Suprapubic skin (tissue), 4 donors: ENCODE measurements around the gene ETV6.

ENCODE experiments used
- EP300 ChIP-seq: sonication (generic); formaldehyde crosslinking; IDR thresholded peaks from one replicate; pipeline ENCODE4 v1.6.1; 2017; ENCODE audit warnings: antibody characterized with exemption
- POLR2A ChIP-seq, 2 donors: fragments of 450-650 bp; IDR thresholded peaks; one replicate each; pipeline ENCODE4 v1.6.1; 2017; ENCODE audit warnings: antibody characterized with exemption in 2 of 2, mild to moderate bottlenecking in 2 of 2, moderate library complexity in 2 of 2
- POLR2AphosphoS5 ChIP-seq, 3 donors: sonication (generic); formaldehyde crosslinking; IDR thresholded peaks; one replicate each; pipeline ENCODE4 v1.6.1; 2017; ENCODE audit warnings: antibody characterized with exemption in 3 of 3
- TF ChIP-seq, protein P1 (sequence below), 2 donors: fragments of 200-600 bp in 1 of 2; fragments of 450-650 bp in 1 of 2; sonication (generic) in 1 of 2; IDR thresholded peaks; one replicate each; pipeline ENCODE4 v1.5.1; 2016 to 2019; ENCODE audit warnings: antibody characterized with exemption in 2 of 2, mild to moderate bottlenecking in 1 of 2, moderate library complexity in 1 of 2

- TF ChIP-seq EP300 (no peak), POLR2AphosphoS5 (IDR thresholded peaks at IDR 0.05) (no peak), POLR2A (IDR thresholded peaks at IDR 0.05) (no peak)
- TF ChIP-seq, protein P1, sequence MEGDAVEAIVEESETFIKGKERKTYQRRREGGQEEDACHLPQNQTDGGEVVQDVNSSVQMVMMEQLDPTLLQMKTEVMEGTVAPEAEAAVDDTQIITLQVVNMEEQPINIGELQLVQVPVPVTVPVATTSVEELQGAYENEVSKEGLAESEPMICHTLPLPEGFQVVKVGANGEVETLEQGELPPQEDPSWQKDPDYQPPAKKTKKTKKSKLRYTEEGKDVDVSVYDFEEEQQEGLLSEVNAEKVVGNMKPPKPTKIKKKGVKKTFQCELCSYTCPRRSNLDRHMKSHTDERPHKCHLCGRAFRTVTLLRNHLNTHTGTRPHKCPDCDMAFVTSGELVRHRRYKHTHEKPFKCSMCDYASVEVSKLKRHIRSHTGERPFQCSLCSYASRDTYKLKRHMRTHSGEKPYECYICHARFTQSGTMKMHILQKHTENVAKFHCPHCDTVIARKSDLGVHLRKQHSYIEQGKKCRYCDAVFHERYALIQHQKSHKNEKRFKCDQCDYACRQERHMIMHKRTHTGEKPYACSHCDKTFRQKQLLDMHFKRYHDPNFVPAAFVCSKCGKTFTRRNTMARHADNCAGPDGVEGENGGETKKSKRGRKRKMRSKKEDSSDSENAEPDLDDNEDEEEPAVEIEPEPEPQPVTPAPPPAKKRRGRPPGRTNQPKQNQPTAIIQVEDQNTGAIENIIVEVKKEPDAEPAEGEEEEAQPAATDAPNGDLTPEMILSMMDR (IDR thresholded peaks at IDR 0.05): no peak
These were observed 68.1 kb downstream of the ETV6 start for GRCh38 chr12:11717519-11717961.
